SK-N-MC (cell line): Measurements from ENCODE around the gene DHX16.

Experiments
- EZH2 ChIP-seq: fragments of 200-600 bp; sonication (generic); IDR thresholded peaks from one replicate; pipeline ENCODE4 v1.6.1; 2017; ENCODE audit warnings: antibody characterized with exemption
- POLR2AphosphoS5 ChIP-seq: IDR thresholded peaks from 2 replicates; pipeline ENCODE4 v1.6.1; 2012; ENCODE audit warnings: mild to moderate bottlenecking, low read depth, low read length, borderline replicate concordance

GRCh38 chr6:30703821-30704220 lies 31.0 kb upstream of the DHX16 start:
- TF ChIP-seq EZH2 (no peak), POLR2AphosphoS5 (no peak)
